Hematopoietic multipotent progenitor cell treated with erythropoietin and hydrocortisone succinate and interleukin-3 and kit ligand, for 8 days (in vitro differentiated cells): Measurements from ENCODE around the gene PDE6G.
"Not testable (repeated sequence)": the region's sequence is repeated elsewhere in the genome, so short reads cannot be mapped to it uniquely, and the experiment has no call there.

Source experiments
- DNase-seq: peaks from one replicate; pipeline ENCODE4 v3.0.0-alpha.2; 2015

PDE6G gene

DNA sequence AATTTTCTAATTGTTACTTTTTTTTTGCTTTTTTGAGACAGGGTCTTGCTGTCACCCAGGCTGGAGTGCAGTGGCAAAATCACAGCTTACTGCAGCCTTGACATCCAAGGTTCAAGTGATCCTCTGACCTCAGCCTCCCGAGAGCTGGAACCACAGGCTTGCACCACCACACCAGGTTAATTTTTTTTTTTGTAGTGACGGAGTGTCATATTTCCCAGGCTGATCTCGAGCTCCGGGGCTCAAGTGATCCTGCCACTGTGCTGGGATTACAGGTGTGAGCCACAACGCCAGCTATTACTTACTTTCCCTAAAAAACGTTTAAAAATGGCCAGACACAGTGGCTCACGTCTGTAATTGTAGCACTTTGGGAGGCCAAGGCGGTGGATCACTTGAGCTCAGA lies 26.1 kb downstream of the PDE6G start:
- DNase-seq = no peak

DNA sequence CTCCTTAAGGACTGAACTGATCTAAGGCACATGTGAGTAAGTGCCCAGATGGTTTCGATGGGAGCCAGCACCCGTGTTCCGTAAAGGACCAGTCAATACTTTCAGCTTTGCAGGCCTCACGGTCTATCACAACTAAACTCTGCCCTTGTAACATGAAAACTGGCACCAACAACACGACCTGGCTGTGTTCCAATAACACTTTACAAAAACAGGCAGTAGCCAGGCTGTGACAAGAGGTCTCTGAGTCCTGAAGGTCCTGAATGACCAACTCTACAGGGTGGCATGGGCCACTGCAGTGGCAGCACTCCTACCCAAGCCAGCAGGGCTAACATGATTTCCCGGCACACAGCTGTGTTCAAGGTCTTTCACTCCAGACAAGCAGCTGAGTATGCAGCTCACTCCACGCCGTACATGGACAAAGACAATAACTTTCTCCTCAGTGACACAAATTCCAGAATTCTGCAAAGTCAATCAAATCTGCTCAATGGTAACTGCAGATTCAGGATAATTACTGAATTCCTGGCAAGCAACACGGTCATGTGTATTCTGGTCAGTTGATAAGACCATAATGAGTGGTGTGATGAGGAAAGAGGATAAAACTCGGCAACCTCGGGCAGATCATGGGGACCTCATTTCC lies 34.7 kb downstream of the PDE6G start:
- no peak for DNase-seq

DNA sequence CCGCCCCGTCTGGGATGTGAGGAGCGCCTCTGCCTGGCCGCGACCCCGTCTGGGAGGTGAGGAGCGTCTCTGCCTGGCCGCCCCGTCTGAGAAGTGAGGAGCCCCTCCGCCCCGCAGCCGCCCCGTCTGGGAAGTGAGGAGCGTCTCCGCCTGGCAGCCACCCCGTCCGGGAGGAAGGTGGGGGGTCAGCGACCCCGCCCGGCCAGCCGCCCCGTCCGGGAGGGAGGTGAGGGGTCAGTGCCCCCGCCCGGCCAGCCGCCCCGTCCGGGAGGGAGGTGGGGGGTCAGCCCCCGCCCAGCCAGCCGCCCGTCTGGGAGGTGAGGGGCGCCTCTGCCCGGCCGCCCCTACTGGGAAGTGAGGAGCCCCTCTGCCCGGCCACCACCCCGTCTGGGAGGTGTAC lies 38.0 kb downstream of the PDE6G start:
- DNase-seq = not testable (repeated sequence)

DNA sequence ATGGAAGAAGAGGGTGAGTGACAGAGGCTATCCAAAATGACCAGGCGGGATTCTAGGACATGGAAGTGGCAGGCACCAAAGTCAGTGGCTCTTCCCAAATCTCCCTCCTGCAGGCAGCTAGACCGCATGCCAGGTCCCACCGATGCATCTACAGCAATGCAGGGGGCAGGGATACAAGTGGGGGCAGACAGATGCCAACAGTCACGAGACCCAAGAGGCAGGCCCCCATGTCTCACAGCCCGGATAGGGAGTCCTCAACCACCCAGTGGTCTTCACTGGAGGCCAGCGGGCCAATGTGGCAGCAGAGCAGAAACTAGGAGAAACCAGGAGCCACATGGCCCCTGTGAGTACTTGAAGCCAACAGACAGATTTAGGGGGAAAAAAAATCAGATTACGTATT lies 39.5 kb downstream of the PDE6G start:
- no peak for DNase-seq

DNA sequence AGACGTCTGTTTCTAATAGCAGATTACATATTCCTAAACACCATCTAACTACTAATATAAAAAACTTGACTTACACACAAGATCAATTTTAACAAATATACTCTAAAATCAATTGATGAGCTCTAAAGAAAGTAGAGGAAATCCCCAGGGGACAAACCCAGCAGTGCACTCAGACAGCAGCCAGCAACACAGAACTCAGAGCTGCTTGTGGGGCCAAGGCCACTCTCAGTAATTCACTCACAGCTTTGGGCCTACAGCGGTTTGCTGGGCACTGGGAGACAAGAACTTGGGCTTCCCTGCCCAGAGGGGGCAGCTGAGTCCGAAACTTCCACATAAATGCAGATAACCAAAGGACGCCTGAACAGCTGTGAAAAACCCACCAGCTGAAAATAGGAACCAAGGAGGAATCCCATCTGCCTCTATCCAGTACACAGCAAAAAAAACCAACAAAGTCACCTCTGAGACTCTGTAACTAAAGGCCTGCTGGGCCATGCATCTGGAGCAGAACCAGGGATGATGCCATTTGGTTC lies 40.9 kb downstream of the PDE6G start:
- no peak for DNase-seq

DNA sequence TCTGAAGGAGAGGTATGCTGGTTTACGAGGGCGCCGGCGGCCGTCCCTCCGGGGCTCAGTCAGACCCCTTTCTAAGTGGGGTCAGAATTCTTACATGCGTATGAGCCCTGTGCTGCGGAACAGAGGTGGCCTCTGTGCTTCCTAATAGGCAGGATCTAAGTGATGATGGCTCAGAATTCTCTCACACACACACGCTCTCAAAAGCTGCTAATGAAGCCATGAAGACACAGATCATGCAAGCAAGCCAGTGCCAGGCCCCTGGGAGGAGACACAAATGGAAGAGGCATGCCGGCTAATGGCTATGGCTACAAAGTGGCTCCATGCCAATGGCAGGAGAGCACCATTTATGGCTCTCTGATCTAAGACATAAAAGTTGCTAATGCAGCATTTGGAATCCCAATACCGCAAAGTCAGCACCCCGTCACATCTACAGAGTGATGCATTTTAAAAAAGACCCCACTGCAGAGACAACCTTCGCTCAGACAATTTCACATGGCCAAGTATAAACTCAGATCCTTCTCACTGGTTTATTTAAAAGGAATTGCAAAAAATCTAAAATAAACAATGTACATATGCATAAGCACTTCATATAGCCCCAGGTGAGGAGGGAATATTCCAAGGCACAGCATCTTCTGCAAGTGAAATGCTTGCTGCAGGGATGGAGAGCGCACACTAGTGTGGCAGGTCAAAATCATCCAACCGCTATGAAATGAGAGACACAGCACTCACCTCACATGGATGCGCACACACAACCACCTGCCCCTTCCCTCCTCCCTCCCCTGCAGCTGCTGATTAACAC lies 44.0 kb downstream of the PDE6G start:
- DNase-seq = no peak

DNA sequence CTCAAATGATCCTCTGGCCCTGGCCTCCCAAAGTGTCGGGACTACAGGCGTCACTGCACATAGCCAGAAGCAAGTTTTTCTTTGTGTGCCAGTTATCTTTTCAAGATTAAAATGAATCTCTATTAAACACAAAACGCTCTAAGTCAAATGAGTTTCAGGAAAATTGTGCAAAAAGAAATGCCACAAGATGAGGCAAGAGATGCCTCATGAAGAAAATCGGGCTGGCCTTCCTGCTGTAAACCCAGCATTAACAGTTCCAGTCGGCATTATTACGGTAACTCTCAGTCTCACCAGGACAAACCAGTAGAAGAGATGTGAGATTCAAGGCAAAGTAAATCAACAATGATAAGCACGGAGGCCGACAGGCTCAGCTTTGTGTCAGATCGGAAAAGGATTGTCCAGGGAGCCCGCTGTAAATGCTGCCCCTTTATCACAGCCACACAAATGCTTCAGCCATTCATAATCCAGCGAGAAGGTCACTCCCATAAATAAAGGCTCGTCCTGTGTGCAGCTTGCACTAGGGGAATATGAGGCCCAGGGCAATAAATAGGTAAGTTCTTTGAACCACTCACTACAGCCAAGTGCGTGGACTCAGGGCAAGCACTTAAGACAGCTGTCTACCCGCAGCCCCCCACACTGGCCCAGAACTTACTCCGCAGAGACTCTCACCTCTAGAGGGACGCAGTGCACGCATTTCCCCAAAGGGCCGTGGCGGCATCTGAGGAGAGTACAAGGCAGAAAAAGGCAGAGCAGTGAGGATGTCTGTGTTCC lies 46.6 kb downstream of the PDE6G start:
- no peak for DNase-seq

DNA sequence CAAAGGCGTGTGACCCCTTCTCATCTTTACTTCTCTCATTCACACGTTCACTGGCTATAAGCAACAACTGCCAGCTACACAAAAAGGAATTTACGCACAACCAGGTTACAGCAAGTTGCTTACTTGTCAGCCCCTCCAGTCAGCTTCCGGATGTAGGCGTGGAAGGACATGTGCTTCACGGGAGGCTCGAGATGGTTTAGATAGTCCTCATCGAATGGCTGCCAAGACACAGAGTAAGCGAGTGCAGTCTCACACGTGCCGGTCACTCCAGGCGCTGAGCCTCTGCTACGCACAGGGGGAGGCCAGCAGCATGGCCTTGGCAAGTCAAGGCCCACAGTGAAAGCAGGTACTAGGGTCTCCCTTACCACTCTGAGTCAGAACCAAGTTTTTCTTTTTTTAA lies 47.7 kb downstream of the PDE6G start:
- DNase-seq = no peak

DNA sequence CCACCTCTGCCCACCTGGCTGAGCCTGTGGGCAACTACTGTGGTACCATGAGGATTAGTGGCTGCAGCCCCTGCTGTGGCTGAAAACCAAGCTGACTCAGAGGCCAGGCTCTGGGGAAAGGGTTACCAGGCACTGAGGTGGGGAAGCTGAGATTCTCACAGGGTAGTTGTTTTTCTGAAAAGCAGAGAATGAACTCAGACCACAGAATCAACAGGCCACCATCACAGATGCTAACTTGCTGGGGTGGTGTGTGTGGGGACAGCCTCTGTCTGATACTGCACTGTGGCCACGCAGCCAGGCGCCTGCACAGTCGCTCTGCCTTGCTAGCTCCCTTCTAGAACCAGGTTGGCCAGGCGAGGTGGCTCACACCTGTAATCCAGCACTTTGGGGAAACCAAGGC lies 48.3 kb downstream of the PDE6G start:
- DNase-seq = no peak

DNA sequence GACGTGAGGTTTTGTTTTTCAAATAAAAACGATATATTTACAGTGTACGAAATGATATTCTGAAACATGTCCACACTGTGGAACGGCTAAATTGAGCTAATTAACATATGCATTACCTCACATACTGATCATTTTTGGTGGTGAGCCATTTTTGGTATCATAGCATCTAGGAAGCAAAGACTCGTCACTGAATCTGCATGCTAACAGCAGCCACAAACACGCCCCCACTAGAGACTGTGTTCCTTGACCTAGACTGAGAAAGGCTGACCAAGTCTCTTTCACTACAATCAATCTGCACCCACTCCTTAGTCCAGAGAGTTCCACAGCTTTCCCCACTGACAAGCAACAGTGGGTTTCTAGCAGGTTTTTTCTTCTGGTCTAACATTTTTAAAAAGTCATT lies 48.9 kb downstream of the PDE6G start:
- no peak for DNase-seq

DNA sequence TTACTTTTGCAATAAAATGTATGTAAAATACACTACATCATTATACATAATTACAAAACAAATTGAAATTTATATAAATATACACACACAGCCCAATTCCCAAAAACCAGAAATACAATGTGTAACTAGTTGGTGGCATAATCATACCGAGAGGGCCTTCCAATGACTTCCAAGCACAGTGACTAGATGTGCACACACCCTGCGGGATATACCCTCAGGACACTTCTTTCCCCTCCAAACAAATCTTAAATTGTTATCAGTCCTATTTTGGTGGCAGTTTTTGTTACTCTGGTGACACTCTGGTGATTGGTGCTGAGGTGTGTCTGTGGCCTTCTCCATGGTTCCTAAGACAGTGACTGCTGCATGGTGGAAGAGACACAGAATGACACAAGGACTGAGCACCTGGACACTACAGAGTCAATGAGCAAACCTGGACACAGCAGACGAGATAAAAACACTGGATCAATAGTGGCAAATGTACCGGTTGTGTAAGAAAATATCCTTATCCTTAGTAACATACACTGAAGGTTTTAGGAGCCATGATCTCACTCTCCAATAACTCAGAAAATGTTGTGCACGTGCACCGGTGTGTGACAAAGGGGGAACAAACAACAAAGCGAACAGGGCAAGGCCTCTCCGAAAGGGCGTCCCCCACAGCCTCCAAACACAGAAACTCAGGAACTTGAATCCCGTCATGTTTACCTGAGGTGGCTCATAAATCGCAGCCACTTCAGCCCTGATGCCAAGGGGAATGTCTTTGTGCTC lies 52.3 kb downstream of the PDE6G start:
- no peak for DNase-seq

DNA sequence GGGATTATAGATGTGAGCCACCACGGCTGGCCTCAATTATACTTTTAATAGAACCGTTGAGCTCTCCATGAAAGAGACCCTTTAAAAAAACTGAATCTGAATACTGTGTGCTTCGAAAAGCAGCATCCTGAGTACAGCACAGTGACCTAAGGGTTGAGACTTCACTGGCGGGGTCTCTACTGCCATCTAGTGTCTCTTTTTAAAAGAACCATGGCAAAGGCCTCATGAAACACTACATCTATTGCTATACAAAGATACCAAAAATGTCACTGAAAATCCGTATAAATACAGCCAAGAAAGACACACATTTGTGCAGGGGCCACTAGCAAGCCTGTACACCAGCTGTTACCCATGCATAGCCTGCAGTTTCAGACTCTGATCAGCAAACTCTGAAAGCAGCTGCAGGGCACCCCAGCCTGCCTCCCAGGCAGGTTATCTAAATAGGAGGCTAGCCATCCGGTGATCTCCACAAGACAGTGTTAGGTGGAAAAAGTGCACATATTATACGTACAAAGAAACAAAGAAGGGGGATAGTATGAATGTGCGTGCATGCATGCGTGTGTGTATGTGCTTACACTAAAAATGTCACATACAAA lies 54.7 kb downstream of the PDE6G start:
- peak; percentile 71 for DNase-seq
